Right renal cortex interstitium (tissue), 3 donors: ENCODE measurements around the gene IGLL5. TPM values are rescaled to one million over a fixed set of nuclear protein-coding genes. Genes with fewer than 3 reads are reported as not detected.
"Not testable (repeated sequence)": the region's sequence is repeated elsewhere in the genome, so short reads cannot be mapped to it uniquely, and the experiment has no call there.

Source experiments
- DNase-seq, 3 donors: peaks; one replicate each; pipeline ENCODE4 v3.0.0-alpha.2; 2013; ENCODE audit warnings: low read depth in 3 of 3, low spot score in 2 of 3
- polyA plus RNA-seq, 3 donors: library from polyadenylated mRNA; unstranded; fragments of 120-200 nt; gene quantifications; one replicate each; pipeline ENCODE4 v1.2.1, GENCODE V29; 2013; ENCODE audit not compliant: insufficient read length in 3 of 3

The IGLL5 gene
- polyA plus RNA-seq, 3 donors = 0.22 TPM; not detected in 2

GRCh38 chr22:22911327-22912134, 23.9 kb downstream of the IGLL5 start:
- DNase-seq = no peak

DNA sequence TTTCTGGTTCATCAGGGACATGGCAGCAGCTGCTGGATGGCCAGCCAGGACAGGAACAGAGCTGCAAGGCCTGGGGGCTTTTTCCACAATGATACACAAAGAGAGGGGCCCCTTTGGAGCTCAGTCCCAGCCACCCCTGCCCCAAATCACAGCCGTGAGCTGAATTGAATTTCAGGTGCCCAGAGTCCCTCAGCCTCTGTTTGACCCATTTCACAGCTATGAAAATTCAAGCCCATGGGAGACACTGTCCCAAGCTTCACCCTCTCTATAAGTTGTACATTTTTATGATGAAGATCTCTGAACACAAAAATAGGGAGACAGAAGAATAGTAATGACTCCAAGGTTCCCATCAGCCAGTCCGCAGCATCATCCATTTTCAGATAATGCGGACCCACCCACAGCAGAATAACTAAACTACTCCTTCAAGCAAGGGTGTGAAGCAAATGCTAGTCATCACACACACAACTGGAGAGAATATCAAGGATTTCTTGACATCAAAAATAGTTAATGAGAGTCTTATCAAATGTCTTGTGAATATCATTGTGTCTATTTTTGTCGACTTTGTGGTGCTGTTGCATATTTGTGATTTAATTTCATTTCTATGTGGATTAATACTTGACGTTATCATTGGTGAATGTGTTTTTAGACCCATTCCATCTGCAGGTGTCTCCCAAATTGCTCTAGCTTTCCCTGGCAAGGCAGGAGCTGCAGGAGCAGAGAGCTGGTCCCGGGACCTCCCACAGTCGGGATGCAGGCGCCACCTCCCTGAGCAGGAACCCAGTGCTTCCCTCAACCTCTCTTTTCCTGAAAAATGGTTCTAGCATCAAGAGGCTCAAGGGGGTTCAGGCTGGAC, 24.7 kb downstream of the IGLL5 start:
- no peak for DNase-seq

DNA sequence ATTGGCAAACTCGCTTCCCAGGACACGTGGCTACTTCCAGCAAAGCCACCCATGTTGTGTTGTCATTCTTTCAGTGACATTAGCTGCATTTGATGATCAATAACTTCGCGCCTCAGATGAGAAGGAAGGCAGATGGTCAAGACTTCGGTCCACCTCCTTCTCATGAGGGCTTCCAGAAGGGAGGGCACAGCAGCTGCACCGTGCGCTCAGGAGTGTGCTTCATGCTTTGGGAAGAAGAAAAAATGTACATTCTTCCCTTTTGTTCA, 25.3 kb downstream of the IGLL5 start:
- no peak for DNase-seq

GRCh38 chr22:22913989-22914388, 26.4 kb downstream of the IGLL5 start:
- no peak for DNase-seq

DNA sequence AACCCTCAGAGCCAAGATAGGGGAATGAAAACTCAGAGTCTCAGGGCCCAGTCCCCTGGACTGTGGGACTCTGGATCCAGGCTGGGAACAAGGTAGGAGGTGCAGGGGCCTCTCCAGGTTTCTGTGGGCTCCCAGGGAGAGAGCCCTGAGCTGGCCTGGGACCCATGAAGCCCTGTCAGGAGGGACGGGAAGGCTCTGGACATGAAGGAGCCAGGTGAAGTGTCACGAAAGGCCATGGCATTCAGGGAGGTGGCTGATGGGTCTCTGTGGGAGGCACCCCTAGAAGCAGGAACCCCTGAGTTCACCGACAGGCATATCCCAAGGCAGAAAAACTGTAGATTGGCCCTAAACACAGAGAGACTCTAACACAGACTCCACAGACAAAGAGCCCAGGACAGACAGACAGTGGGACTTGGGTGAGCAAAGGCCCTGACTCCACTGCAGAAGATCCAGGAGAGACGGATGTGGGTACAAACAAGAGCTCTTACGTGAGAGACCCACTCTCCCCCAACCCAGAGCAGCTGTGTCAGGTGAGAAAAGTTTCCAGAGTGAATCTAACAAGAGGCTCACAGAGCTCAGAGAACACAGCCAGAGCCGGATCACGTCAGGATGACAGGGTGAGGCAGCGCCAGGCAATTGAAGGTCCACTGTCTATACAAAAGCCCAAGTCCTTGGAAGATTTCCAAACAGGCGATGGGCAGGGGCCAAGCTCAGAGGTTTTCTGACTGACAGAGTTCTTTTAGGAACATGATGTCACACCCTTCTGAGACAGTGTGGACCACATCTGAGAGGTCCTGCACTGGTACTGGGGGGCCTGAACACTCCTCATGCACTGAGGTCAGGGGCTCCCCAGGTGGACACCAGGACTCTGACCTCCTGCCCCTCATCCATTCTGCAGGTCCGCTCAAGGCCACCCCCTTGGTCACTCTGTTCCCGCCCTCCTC, 27.4 kb downstream of the IGLL5 start:
- DNase-seq = no peak

DNA sequence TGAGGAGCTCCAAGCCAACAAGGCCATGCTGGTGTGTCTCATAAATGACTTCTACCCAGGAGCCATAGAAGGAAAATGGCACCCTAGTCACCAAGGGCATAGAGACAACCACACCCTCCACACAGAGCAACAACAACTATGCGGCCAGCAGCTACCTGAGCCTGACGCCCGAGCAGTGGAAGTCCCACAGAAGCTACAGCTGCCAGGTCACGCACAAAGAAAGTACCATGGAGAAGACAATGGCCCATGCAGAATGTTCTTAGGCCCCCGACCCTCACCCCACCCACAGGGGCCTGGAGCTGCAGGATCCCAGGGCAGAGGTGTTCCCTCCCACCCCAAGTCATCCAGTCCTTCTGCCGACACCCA, 28.0 kb downstream of the IGLL5 start:
- DNase-seq = no peak

GRCh38 chr22:22916215-22916951, 28.8 kb downstream of the IGLL5 start:
- no peak for DNase-seq

- DNase-seq = no peak
Measured at GRCh38 chr22:22916952-22917290, 29.3 kb downstream of the IGLL5 start.

DNA sequence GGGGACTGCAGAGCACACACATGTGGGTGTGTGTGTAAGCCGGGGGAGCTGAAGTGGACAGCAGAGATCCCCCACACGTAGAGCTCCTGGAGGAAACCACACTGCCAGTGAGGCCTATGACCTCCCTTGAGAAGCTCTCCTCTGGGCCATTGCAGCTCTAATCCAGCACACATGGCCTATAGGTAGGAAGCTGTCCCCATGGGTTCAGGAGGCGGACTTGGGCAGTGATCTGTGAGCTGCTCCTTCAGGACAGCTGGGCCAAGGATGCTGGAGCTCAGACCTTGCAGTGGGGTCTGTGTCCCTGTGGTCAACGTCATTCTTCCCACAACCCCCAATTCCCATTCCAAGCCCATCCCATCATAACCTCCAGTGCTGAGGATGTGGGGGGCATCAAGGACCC, 29.8 kb downstream of the IGLL5 start:
- no peak for DNase-seq

DNA sequence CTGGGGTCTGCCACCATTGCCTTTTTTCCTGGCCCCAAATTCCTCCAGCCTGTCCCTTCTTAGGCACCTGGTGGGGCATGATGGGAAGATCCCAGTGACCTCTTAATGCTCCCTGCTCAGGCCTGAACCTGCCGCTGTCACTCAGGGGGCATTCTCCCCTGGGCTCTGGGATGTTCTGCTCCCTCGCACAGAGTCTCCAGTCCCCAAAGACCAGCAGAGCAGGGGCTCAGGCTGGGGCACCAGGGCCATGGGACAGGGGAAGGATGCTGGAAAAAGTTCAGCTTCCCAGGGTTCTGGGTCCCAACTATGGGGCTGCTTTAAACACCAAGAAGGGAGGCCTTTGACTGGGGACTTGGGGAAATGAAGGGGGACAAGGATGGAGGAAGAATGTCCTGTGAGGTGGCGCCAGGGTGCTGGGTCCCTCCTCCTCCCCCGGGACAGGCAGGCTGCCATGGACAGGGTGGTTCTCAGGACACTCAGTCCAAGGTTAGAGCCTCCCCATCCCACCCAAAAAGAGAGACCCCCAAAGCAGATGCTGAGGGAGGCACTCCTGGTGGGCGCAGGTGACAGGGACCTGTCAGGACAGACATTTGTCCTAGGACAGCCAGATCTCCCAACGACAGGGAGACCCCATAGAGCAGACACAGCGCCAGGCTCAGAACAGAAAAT, 30.8 kb downstream of the IGLL5 start:
- no peak for DNase-seq

DNA sequence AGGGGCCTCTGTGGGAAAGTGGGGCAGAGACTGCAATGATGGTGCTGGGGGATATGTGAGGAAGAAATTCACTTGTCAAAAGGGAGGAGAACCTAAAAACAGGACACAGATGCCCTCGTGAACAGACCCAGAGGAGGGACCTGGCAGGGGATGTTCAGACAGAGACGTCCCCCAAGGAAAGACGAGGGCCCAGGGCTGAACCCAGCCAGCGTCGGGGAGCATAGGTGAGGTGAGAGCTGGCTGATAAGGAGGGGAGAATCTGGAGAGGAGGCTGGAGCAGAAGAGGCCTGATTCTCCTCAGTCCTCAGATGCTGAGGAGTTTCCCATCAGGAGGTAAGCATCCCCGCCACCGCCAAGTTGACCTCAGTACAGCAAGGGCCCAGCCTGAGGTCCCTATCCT, 31.4 kb downstream of the IGLL5 start:
- DNase-seq = no peak

DNA sequence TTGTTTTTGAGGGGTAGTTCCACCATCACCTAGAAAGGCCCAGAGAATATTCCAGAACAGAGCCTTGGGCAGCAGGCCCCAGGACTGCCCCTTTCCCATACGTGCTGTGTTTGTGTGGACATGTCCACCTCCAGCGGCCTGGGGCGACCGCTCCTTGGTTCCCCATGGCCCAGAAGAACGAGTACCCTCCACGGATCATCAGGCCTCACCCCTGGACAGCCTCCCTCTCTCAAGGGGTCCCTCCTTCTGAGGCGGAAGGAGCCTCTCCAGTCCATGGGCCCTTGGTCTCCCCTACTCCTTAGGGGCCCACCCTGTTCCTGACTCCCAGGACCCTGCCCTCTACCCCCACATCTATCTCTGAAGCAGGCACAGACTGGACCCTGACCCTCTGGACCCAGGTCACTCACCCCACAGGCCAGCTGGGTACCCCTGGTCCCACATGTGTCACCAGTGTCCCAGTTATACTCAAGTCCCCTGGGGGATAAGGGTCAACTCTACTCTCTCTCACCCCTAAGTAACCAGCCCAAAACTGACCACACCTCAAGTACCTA, 32.6 kb downstream of the IGLL5 start:
- no peak for DNase-seq

DNA sequence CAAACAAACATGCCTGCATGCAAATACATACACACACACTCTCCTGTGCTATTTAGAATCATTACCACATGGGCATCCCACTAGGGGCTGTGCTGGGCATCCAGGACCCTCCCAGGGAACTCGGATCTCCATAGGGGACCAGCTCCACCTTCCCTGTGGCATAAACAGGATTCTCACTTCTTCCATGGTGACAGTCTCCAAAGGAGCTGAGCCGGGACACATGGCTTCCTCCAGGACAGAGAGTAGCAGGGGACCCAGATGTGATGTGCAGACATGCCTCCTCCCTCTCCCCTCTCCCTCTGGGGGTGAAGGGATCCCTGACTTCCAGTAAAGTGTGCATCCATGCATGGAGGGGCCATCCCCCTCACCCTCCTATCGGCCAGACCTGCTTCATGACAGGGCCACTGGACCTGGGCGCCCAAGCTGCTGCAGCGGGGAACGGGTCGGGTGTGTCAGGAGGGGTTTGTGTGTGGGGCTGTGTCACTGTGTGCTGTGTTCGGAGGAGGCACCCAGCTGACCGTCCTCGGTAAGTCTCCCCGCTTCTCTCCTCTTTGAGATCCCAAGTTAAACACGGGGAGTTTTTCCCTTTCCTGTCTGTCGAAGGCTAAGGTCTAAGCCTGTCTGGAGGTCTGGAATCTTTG, 33.4 kb downstream of the IGLL5 start:
- DNase-seq = no peak

DNA sequence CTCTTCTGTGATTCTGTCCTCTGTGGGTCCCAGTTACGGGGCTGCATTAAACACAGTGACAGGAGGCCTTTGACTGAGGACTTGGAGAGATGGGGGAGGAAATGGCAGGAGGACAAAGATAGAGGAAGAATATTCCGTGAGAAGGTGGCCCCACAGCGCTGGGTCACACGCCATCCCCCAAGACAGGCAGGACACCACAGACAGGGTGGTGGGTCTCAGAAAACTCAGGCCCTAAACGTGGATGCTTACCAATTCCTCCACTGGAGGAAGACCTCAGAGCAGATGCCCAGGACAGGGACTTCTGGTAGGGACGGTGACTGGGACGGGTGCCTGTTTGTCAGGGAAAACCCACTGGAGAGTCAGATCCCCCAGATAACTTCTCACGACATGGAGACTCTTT, 34.0 kb downstream of the IGLL5 start:
- no peak for DNase-seq

GRCh38 chr22:22922092-22922953, 34.7 kb downstream of the IGLL5 start:
- not testable (repeated sequence) for DNase-seq

- DNase-seq = no peak
Measured at GRCh38 chr22:22922954-22923319, 35.3 kb downstream of the IGLL5 start.

DNA sequence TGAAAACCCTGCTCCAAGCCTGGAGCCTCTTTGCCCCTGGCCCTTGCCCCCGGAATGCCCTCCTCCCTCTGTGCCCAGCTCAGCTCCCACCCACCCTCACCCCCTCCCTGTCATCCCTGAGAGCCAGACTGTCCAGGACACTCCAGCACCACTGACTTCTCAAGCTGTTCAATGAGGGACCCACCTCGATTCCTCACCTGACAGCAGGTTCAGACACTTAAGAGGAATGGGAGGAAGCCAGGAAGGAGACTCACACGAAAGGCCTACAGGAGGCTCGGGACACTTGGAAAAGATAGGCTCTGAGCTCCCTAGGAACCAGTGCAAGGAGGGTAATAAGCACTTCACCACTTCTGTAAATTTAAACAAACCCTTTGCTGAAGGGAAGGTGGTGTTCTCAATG, 35.8 kb downstream of the IGLL5 start:
- DNase-seq = no peak

DNA sequence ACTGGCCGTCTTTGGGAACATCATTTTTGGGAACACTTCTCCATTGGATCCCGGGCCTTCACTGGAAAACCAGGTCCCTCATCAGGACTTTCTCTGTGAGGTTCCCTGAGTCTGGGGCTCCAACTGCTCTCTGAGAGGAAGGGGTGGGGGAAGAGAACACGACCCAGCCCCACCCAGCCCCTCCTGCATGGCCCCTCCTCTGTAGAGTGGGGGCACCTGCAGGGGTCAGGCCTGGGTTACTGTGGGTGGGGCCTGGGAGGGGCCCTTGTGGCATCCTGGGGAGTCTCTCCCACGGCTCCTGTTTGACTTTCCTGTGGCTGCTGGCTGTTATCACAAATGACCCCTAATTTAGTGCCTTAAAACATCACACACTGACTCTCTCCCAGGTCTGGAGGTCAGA, 36.3 kb downstream of the IGLL5 start:
- no peak for DNase-seq
